ENCODE measurements around the gene PCNX2.

DNA sequence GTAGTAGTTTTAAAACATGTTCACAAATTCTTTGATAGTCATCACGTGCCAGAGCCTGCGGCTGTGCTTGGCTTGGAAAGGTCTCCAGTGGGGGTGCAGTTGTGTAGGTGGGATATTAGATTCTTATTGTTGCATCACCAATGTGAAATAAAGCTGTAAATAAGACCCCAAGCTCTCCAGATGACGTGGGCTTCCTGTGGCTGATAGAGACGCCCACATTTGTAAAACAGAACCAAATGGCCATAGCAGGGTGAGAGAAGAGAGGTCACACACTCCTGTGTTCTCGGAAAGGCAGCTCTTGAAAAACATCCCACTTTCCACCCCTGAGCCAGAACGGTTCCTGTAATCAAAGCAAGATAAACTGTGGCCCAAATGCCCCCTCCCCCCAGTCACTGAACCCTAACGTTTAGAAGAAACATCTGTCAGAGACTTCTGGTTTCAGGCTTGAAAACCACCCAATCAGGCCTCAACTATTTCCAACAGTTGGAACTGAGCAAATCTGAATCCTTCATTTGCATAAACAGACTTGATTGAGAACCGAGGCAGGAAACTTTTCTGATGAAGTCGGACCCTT, 351.8 kb downstream of the PCNX2 start:
- TF ChIP-seq, protein P1, sequence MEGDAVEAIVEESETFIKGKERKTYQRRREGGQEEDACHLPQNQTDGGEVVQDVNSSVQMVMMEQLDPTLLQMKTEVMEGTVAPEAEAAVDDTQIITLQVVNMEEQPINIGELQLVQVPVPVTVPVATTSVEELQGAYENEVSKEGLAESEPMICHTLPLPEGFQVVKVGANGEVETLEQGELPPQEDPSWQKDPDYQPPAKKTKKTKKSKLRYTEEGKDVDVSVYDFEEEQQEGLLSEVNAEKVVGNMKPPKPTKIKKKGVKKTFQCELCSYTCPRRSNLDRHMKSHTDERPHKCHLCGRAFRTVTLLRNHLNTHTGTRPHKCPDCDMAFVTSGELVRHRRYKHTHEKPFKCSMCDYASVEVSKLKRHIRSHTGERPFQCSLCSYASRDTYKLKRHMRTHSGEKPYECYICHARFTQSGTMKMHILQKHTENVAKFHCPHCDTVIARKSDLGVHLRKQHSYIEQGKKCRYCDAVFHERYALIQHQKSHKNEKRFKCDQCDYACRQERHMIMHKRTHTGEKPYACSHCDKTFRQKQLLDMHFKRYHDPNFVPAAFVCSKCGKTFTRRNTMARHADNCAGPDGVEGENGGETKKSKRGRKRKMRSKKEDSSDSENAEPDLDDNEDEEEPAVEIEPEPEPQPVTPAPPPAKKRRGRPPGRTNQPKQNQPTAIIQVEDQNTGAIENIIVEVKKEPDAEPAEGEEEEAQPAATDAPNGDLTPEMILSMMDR (conservative IDR thresholded peaks at IDR 0.05; ENCODE audit: low read length): no peak
- TF ChIP-seq EZH2phosphoT487 (IDR thresholded peaks at IDR 0.05; ENCODE audit: borderline replicate concordance): no peak

Data from Loucy (cell line).